Activated CD4-positive, alpha-beta T cell treated with anti-CD3 and anti-CD28 coated beads, Interleukin-2, Interleukin-6, amounts not matched to agents 100 ng/mL and 50 ng/mL, durations not matched to agents 16 hours and 8 hours (primary cell): ENCODE data around the gene RAF1.

ENCODE experiments used
- DNase-seq: peaks from one replicate; pipeline ENCODE4 v3.0.0-alpha.2; 2020

RAF1 gene

GRCh38 chr3:12588039-12589009 is 75.6 kb downstream of the RAF1 start:
- no peak for DNase-seq

GRCh38 chr3:12586403-12586802 is 77.5 kb downstream of the RAF1 start:
- no peak for DNase-seq

- DNase-seq: no peak
Measured at GRCh38 chr3:12585970-12586369, 77.9 kb downstream of the RAF1 start.

GRCh38 chr3:12585181-12585580 is 78.7 kb downstream of the RAF1 start:
- no peak for DNase-seq

- DNase-seq: no peak
Measured at GRCh38 chr3:12584083-12584482, 79.8 kb downstream of the RAF1 start.

GRCh38 chr3:12583280-12583679 is 80.6 kb downstream of the RAF1 start:
- no peak for DNase-seq

GRCh38 chr3:12582730-12583129 is 81.2 kb downstream of the RAF1 start:
- no peak for DNase-seq

GRCh38 chr3:12579905-12580304 is 84.0 kb downstream of the RAF1 start:
- DNase-seq: no peak

GRCh38 chr3:12579456-12579855 is 84.5 kb downstream of the RAF1 start:
- DNase-seq: no peak

- no peak for DNase-seq
Measured at GRCh38 chr3:12578742-12579141, 85.2 kb downstream of the RAF1 start.

GRCh38 chr3:12577379-12577778 is 86.5 kb downstream of the RAF1 start:
- DNase-seq: no peak

GRCh38 chr3:12574661-12575060 is 89.3 kb downstream of the RAF1 start:
- DNase-seq: no peak

- DNase-seq: no peak
Measured at GRCh38 chr3:12574131-12574530, 89.8 kb downstream of the RAF1 start.

GRCh38 chr3:12571986-12572385 is 91.9 kb downstream of the RAF1 start:
- DNase-seq: no peak

- DNase-seq: no peak
Measured at GRCh38 chr3:12569836-12570235, 94.1 kb downstream of the RAF1 start.

GRCh38 chr3:12568747-12569146 is 95.2 kb downstream of the RAF1 start:
- no peak for DNase-seq

GRCh38 chr3:12566976-12567375 is 96.9 kb downstream of the RAF1 start:
- no peak for DNase-seq

GRCh38 chr3:12562451-12562850 is 101.5 kb downstream of the RAF1 start:
- no peak for DNase-seq

GRCh38 chr3:12561397-12561796 is 102.5 kb downstream of the RAF1 start:
- DNase-seq: no peak

GRCh38 chr3:12560505-12561190 is 103.3 kb downstream of the RAF1 start:
- peak; percentile 26 for DNase-seq

- no peak for DNase-seq
Measured at GRCh38 chr3:12559520-12559919, 104.4 kb downstream of the RAF1 start.

GRCh38 chr3:12558706-12559105 is 105.2 kb downstream of the RAF1 start:
- no peak for DNase-seq

- DNase-seq: no peak
Measured at GRCh38 chr3:12557473-12558100, 106.3 kb downstream of the RAF1 start.
